HCT116 (cell line): ENCODE data around the gene POLR1B. TPM values are rescaled to one million over a fixed set of nuclear protein-coding genes. Genes with fewer than 3 reads are reported as not detected.

ENCODE experiments used
- ATAC-seq: fragments of 200-7000 bp; cut with Tn5 transposase; 2 replicates; pipeline ENCODE4 v1.9.1; 2020; ENCODE audit warnings: mild to moderate bottlenecking, moderate library complexity
- BruUV-seq: library from RNA; stranded (reverse); fragments of 400-500 nt; replicated peaks from 2 replicates; lab custom pipeline; 2021; lab: Mats Ljungman, UMichigan
- CTCF ChIA-PET: fragments of 300-600 bp; sonication (Branson Sonifier 250); formaldehyde crosslinking; loops from one replicate; lab custom pipeline; 2021; ENCODE audit warnings: antibody characterized with exemption; lab: Charles Lee
- POLR2A ChIA-PET: fragments of 300-600, 350-600 bp; sonication (Branson Sonifier 250); formaldehyde crosslinking; loops from one replicate; lab custom pipeline; 2021; ENCODE audit warnings: antibody characterized with exemption; lab: Charles Lee
- RAD21 ChIA-PET, 2 experiments: fragments of 300-600 bp; sonication (Branson Sonifier 250); formaldehyde crosslinking; loops; one replicate each; lab custom pipeline; 2023; ENCODE audit warnings: low total read pairs in 2 of 2; ENCODE audit not compliant: uncharacterized antibody in 2 of 2, unreplicated experiment in 2 of 2, low non-redundant PET in 1 of 2; lab: Charles Lee
- DNase-seq: peaks from one replicate; pipeline ENCODE4 v3.0.0-alpha.2; 2010; ENCODE audit warnings: low read depth, low spot score
- H2AFZ ChIP-seq: fragments of 200-600 bp; shearing (Covaris generic), sonication (generic); 2 replicates; pipeline ENCODE4 v1.6.1; 2017; ENCODE audit warnings: low read depth, mixed run types, mixed read lengths, antibody characterized with exemption, low read length; ENCODE audit not compliant: poor library complexity, severe bottlenecking
- H3K27ac ChIP-seq: 2 replicates; pipeline ENCODE4 v1.5.1; 2012; ENCODE audit warnings: low read depth, low read length
- H3K27me3 ChIP-seq: fragments of 200-600 bp; sonication (generic); 2 replicates; pipeline ENCODE4 v1.6.1; 2016; ENCODE audit warnings: mixed run types, low read length, mixed read lengths; ENCODE audit not compliant: insufficient read depth
- H3K36me3 ChIP-seq, 2 experiments: fragments of 200-500 bp in 1 of 2; fragments of 200-600 bp in 1 of 2; sonication (Bioruptor generic) in 1 of 2; sonication (generic) in 1 of 2; 2 replicates each; pipeline versions ENCODE4 v1.5.1 to v1.6.1; 2014 to 2016; ENCODE audit warnings: low read length in 2 of 2, inconsistent platforms in 1 of 2, mixed read lengths in 1 of 2, mixed run types in 1 of 2; ENCODE audit not compliant: insufficient read depth in 2 of 2, control insufficient read depth in 1 of 2
- H3K4me1 ChIP-seq, 2 experiments: fragments of 200-600 bp in 1 of 2; sonication (generic) in 1 of 2; 2 replicates each; pipeline versions ENCODE4 v1.5.1 to v1.6.1; 2012 to 2017; ENCODE audit warnings: low read length in 2 of 2, inconsistent platforms in 1 of 2, mild to moderate bottlenecking in 1 of 2, mixed read lengths in 1 of 2, mixed run types in 1 of 2, moderate library complexity in 1 of 2; ENCODE audit not compliant: insufficient read depth in 2 of 2, control insufficient read depth in 1 of 2
- H3K4me2 ChIP-seq: fragments of 200-600 bp; sonication (generic); 2 replicates; pipeline ENCODE4 v1.6.1; 2017; ENCODE audit warnings: mixed run types, low read length, mixed read lengths
- H3K4me3 ChIP-seq, 2 experiments: fragments of 200-600 bp in 1 of 2; sonication (generic) in 1 of 2; replicated peaks in 1 of 2; 2 replicates each; pipeline ENCODE4 v1.5.1; 2011 to 2016; ENCODE audit warnings: low read length in 2 of 2, control low read depth in 1 of 2, low read depth in 1 of 2, mild to moderate bottlenecking in 1 of 2, mixed read lengths in 1 of 2, mixed run types in 1 of 2
- H3K79me2 ChIP-seq: fragments of 200-600 bp; sonication (generic); 2 replicates; pipeline ENCODE4 v1.6.1; 2017; ENCODE audit warnings: mild to moderate bottlenecking, mixed run types, low read length, moderate library complexity, mixed read lengths; ENCODE audit not compliant: insufficient read depth
- H3K9ac ChIP-seq: fragments of 200-600 bp; sonication (generic); 2 replicates; pipeline ENCODE4 v1.6.1; 2016; ENCODE audit warnings: low read length, mixed read lengths
- H3K9me2 ChIP-seq: fragments of 200-600 bp; sonication (generic), shearing (Covaris generic); 2 replicates; pipeline ENCODE4 v1.6.1; 2017; ENCODE audit warnings: mixed run types, mild to moderate bottlenecking, moderate library complexity; ENCODE audit not compliant: insufficient read depth
- H3K9me3 ChIP-seq, 2 experiments: fragments of 200-500 bp in 1 of 2; fragments of 200-600 bp in 1 of 2; sonication (Bioruptor generic) in 1 of 2; sonication (generic) in 1 of 2; 2 replicates each; pipeline ENCODE4 v1.6.1; 2014 to 2017; ENCODE audit warnings: low read length in 2 of 2, mixed read lengths in 2 of 2, inconsistent platforms in 1 of 2, low read depth in 1 of 2, mild to moderate bottlenecking in 1 of 2, mixed run types in 1 of 2, moderate library complexity in 1 of 2; ENCODE audit not compliant: control insufficient read depth in 1 of 2, insufficient read depth in 1 of 2
- H4K20me1 ChIP-seq: fragments of 200-600 bp; sonication (generic), shearing (Covaris generic); 2 replicates; pipeline ENCODE4 v1.6.1; 2017; ENCODE audit warnings: mixed run types, mild to moderate bottlenecking, moderate library complexity; ENCODE audit not compliant: insufficient read depth
- CBX3 ChIP-seq: IDR thresholded peaks from 2 replicates; pipeline ENCODE4 v1.6.1; 2012; ENCODE audit warnings: low read depth
- CEBPB ChIP-seq: IDR thresholded peaks from 2 replicates; pipeline ENCODE4 v1.6.1; 2012; ENCODE audit warnings: low read depth
- EZH2 ChIP-seq: fragments of 200-600 bp; sonication (generic); IDR thresholded peaks from 2 replicates; pipeline ENCODE4 v1.6.1; 2017; ENCODE audit warnings: antibody characterized with exemption, mixed run types
- EZH2phosphoT487 ChIP-seq: fragments of 200-600 bp; IDR thresholded peaks from 2 replicates; pipeline ENCODE4 v1.6.1; 2018; ENCODE audit warnings: antibody characterized with exemption, borderline replicate concordance
- RAD21 ChIP-seq: IDR thresholded peaks from 2 replicates; pipeline ENCODE4 v1.6.1; 2012; ENCODE audit warnings: low read depth, mild to moderate bottlenecking
- SIN3A ChIP-seq: IDR thresholded peaks from 2 replicates; pipeline ENCODE4 v1.6.1; 2012; ENCODE audit warnings: low read depth
- SP1 ChIP-seq: IDR thresholded peaks from 2 replicates; pipeline ENCODE4 v1.6.1; 2012; ENCODE audit warnings: low read depth
- SRF ChIP-seq: IDR thresholded peaks from 2 replicates; pipeline ENCODE4 v1.6.1; 2012; ENCODE audit warnings: low read depth
- TCF7L2 ChIP-seq: IDR thresholded peaks from 2 replicates; pipeline ENCODE4 v1.7.0; 2011; ENCODE audit warnings: borderline replicate concordance, inconsistent platforms; ENCODE audit not compliant: insufficient read depth, insufficient read length; ENCODE audit errors: extremely low read depth
- YY1 ChIP-seq: IDR thresholded peaks from 2 replicates; pipeline ENCODE4 v1.6.1; 2011; ENCODE audit warnings: low read length, low read depth, moderate library complexity, mild to moderate bottlenecking; ENCODE audit not compliant: insufficient replicate concordance; ENCODE audit errors: extremely low read depth
- ZNF274 ChIP-seq: fragments of 200-500 bp; sonication (Bioruptor generic); IDR thresholded peaks from 2 replicates; pipeline ENCODE4 v1.6.1; 2014; ENCODE audit warnings: mild to moderate bottlenecking, low read depth, low read length, inconsistent platforms
- intact Hi-C: fragments of 100-400 bp; cut with micrococcal nuclease; formaldehyde crosslinking; loops from 2 replicates; pipeline ENCODE4 v1.10.0; 2022
- total RNA-seq: library from RNA; stranded (reverse); gene quantifications from one replicate; pipeline ENCODE4 v1.2.1, GENCODE V29; 2021; ENCODE audit not compliant: unreplicated experiment
- TF ChIP-seq, protein P1 (sequence below): IDR thresholded peaks from 2 replicates; pipeline ENCODE4 v1.6.1; 2012
- TF ChIP-seq, protein P2 (sequence below): IDR thresholded peaks from 2 replicates; pipeline ENCODE4 v1.6.1; 2012
- TF ChIP-seq, protein P3 (sequence below), 3 experiments: fragments of 200-600 bp in 1 of 3; sonication (generic) in 1 of 3; IDR thresholded peaks in 2 of 3; conservative IDR thresholded peaks in 1 of 3; 2 replicates each; pipeline ENCODE4 v1.5.1; 2012 to 2017; ENCODE audit warnings: low read depth in 2 of 3, low read length in 2 of 3, antibody characterized with exemption in 1 of 3, borderline replicate concordance in 1 of 3, control low read depth in 1 of 3, mild to moderate bottlenecking in 1 of 3, mixed read lengths in 1 of 3, mixed run types in 1 of 3, moderate library complexity in 1 of 3; ENCODE audit not compliant: insufficient read depth in 1 of 3
- TF ChIP-seq, protein P4 (sequence below): IDR thresholded peaks from 2 replicates; pipeline ENCODE4 v1.6.1; 2012; ENCODE audit warnings: low read depth

POLR1B gene
- total RNA-seq, 1 experiment from 2014 or later = 57.7 TPM

DNA sequence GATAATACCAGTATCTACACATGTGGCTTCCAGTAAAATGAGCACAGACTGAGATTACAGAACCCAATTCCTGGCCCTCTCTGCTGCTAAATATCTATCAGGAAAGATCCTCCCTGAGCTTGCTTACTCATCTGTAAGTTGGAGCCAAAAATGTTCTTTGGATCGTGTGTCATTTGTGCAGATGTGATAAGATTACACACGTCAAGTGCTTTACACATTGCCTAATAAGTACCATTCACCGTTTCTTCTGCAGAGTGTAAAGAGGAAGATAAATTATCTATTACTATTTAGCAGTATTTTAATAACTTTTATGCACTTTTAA, 80.2 kb downstream of the POLR1B start (continued):
- TF ChIP-seq SIN3A = no peak
- no peak for TF ChIP-seq CEBPB
- TF ChIP-seq, protein P1, sequence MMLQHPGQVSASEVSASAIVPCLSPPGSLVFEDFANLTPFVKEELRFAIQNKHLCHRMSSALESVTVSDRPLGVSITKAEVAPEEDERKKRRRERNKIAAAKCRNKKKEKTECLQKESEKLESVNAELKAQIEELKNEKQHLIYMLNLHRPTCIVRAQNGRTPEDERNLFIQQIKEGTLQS = no peak
- TF ChIP-seq, protein P2, sequence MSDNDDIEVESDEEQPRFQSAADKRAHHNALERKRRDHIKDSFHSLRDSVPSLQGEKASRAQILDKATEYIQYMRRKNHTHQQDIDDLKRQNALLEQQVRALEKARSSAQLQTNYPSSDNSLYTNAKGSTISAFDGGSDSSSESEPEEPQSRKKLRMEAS = no peak
- TF ChIP-seq CBX3 = no peak
- TF ChIP-seq SRF = no peak
- TF ChIP-seq ZNF274 = no peak
- TF ChIP-seq, all 23 proteins: peak for 0

DNA sequence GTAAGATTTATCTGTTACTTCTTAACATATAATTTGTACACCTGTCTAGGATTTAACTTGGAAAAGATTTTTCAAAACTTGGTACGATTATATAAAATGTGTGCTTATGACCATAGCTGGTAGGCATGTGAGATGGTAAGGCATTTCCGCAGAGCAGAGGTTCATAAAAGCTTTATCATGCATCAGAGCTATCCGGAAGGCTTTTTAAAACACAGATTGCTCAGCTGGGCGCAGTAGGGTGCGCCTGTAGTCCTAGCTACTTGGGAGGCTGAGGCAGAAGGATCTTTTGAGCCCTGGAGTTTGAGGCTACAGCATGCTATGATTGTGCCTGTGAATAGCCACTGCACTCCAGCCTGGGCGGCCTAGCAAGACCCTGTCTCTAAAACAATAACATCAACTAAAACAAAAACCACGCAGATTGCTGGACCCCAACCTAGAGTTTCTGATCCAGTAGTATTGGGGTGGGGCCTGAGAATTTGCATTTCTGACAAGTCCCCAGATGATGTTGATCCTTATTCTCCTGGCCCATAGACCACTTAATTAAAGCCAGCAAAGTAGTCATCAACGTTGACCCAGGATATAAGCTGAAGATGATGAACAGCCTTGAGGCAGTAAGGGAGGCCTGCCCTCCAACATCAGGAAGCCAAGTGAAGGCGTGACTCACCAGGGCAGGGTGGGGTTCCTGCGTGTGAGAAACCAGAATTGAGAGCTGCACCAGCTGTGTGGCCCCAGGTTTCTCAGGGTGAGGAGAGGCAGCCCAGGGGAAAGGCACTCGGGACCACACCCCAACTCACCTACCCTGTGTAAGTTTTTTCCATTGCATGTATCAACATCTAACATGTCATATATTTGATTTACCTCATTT, 81.9 kb downstream of the POLR1B start:
- Histone ChIP-seq H3K9ac (peak overlapping the region; percentile 11), H3K79me2 (no peaks in the 10 kb centered on the region), H3K9me3 (no peaks in the 10 kb centered on the region), H3K4me3 (peak overlapping the region; percentile 8 to 9; a peak in 2 of 4 replicates), H3K4me1 (peaks cover 40 to 78% of the 10 kb centered on the region in 2 experiments), H3K4me2 (peak overlapping the region; percentile 72), H3K9me2 (no peaks in the 10 kb centered on the region), H2AFZ (peak overlapping the region; percentile 73), H3K27ac (peak overlapping the region; percentile 11; the same call in 1 of the 2 replicates), H3K27me3 (no peaks in the 10 kb centered on the region), H4K20me1 (no peaks in the 10 kb centered on the region), H3K36me3 (no peaks in the 10 kb centered on the region)
- peak; percentile 56 for DNase-seq
- peak; percentile 60 for ATAC-seq
- no TSS peak for BruUV-seq
- RAD21 ChIA-PET = interaction anchor here in 1 of 2 experiments (1.0 to 4.8 kb wide), 2 partner anchors 24 to 102 kb away, joined by 3 to 35 read pairs; no protein-coding TSS in a partner anchor
- POLR2A ChIA-PET = interaction anchor here (0.8 to 11.6 kb wide), 4 partner anchors 10 to 113 kb away, joined by 3 to 86 read pairs (median 12); partner anchors contain the start of gene SLC20A1
- CTCF ChIA-PET = interaction anchor here (0.7 to 6.8 kb wide), 6 partner anchors 18 to 318 kb away, joined by 3 to 100 read pairs (median 11); partner anchors contain the start of gene SLC20A1
- intact Hi-C loops = no loop called here
- no peak for TF ChIP-seq TCF7L2
- peak; percentile 77 for TF ChIP-seq SP1
- TF ChIP-seq SIN3A = no peak
- TF ChIP-seq ZNF274 = no peak
- TF ChIP-seq, protein P3, sequence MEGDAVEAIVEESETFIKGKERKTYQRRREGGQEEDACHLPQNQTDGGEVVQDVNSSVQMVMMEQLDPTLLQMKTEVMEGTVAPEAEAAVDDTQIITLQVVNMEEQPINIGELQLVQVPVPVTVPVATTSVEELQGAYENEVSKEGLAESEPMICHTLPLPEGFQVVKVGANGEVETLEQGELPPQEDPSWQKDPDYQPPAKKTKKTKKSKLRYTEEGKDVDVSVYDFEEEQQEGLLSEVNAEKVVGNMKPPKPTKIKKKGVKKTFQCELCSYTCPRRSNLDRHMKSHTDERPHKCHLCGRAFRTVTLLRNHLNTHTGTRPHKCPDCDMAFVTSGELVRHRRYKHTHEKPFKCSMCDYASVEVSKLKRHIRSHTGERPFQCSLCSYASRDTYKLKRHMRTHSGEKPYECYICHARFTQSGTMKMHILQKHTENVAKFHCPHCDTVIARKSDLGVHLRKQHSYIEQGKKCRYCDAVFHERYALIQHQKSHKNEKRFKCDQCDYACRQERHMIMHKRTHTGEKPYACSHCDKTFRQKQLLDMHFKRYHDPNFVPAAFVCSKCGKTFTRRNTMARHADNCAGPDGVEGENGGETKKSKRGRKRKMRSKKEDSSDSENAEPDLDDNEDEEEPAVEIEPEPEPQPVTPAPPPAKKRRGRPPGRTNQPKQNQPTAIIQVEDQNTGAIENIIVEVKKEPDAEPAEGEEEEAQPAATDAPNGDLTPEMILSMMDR (IDR thresholded peaks at IDR 0.05 in 2 of 3, conservative IDR thresholded peaks at IDR 0.05 in 1 of 3; ENCODE audit: borderline replicate concordance in 1 of 3, insufficient read depth in 1 of 3, low read depth in 2 of 3, low read length in 2 of 3) = no peak
- no peak for TF ChIP-seq CEBPB
- TF ChIP-seq SRF = no peak
- TF ChIP-seq YY1 = no peak
- peak; percentile 92 for TF ChIP-seq CBX3
- TF ChIP-seq, protein P4, sequence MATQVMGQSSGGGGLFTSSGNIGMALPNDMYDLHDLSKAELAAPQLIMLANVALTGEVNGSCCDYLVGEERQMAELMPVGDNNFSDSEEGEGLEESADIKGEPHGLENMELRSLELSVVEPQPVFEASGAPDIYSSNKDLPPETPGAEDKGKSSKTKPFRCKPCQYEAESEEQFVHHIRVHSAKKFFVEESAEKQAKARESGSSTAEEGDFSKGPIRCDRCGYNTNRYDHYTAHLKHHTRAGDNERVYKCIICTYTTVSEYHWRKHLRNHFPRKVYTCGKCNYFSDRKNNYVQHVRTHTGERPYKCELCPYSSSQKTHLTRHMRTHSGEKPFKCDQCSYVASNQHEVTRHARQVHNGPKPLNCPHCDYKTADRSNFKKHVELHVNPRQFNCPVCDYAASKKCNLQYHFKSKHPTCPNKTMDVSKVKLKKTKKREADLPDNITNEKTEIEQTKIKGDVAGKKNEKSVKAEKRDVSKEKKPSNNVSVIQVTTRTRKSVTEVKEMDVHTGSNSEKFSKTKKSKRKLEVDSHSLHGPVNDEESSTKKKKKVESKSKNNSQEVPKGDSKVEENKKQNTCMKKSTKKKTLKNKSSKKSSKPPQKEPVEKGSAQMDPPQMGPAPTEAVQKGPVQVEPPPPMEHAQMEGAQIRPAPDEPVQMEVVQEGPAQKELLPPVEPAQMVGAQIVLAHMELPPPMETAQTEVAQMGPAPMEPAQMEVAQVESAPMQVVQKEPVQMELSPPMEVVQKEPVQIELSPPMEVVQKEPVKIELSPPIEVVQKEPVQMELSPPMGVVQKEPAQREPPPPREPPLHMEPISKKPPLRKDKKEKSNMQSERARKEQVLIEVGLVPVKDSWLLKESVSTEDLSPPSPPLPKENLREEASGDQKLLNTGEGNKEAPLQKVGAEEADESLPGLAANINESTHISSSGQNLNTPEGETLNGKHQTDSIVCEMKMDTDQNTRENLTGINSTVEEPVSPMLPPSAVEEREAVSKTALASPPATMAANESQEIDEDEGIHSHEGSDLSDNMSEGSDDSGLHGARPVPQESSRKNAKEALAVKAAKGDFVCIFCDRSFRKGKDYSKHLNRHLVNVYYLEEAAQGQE = no peak
- TF ChIP-seq EZH2 = no peak
- no peak for TF ChIP-seq RAD21
- TF ChIP-seq, protein P1 = no peak
- no peak for TF ChIP-seq EZH2phosphoT487
- TF ChIP-seq, protein P2 = peak; percentile 34; the same call in 1 of the 2 replicates
